Right atrium auricular region (tissue), 2 donors: ENCODE results near the gene FARP1. TPM values are rescaled to one million over a fixed set of nuclear protein-coding genes. Genes with fewer than 3 reads are reported as not detected.
A peak's percentile ranks its signal among the peaks of the same experiment; 100 is the strongest.

ENCODE experiments used
- DNase-seq: peaks from one replicate; pipeline ENCODE4 v3.0.0-alpha.2; 2019; ENCODE audit warnings: low spot score
- H3K27ac ChIP-seq, 2 donors: fragments of 200-600 bp; sonication (generic); 1 replicate in 1 of 2; 2 replicates in 1 of 2; pipeline ENCODE4 v1.5.1; 2016 to 2019
- H3K27me3 ChIP-seq, 2 donors: fragments of 200-600 bp; sonication (generic); one replicate each; pipeline versions ENCODE4 v1.5.1 to v1.6.0; 2017 to 2019
- H3K36me3 ChIP-seq: fragments of 200-600 bp; sonication (generic); one replicate; pipeline ENCODE4 v1.5.1; 2016
- H3K4me1 ChIP-seq, 2 donors: fragments of 200-600 bp; sonication (generic); one replicate each; pipeline versions ENCODE4 v1.5.1 to v1.6.0; 2017 to 2019
- H3K4me3 ChIP-seq, 2 donors: fragments of 200-600 bp; sonication (generic); 1 replicate in 1 of 2; 2 replicates in 1 of 2; pipeline ENCODE4 v1.5.1; 2017 to 2019; ENCODE audit warnings: mild to moderate bottlenecking in 1 of 2, moderate library complexity in 1 of 2
- H3K9me3 ChIP-seq, 2 donors: fragments of 200-600 bp; sonication (generic); one replicate each; pipeline ENCODE4 v1.5.1; 2019
- CTCF ChIP-seq, 2 donors: fragments of 200-600 bp; sonication (generic); IDR thresholded peaks; one replicate each; pipeline ENCODE4 v1.5.1; 2019; ENCODE audit warnings: antibody characterized with exemption in 2 of 2
- total RNA-seq, 2 donors: library from RNA; depleted of rRNA; stranded (reverse); fragments of >200 nt; gene quantifications; one replicate each; pipeline ENCODE4 v1.1.0, GENCODE V29; 2016

The FARP1 gene
- total RNA-seq, 2 donors from 2014 or later: 15.5 to 25.7 TPM

- Histone ChIP-seq H3K4me3 (no peak overlapping the region), H3K27me3 (no peaks in the 10 kb centered on the region), H3K4me1 (peaks cover 0 to 79% of the 10 kb centered on the region in 2 donors), H3K36me3 (peaks cover 10% of the 10 kb centered on the region), H3K9me3 (no peaks in the 10 kb centered on the region), H3K27ac (peak overlapping the region in 1 of 2 donors; percentile 38)
- no peak for DNase-seq
- TF ChIP-seq CTCF (IDR thresholded peaks at IDR 0.05): no peak
Observed at GRCh38 chr13:98478189-98479129, 335.6 kb downstream of the FARP1 start.

- Histone ChIP-seq H3K9me3 (no peaks in the 10 kb centered on the region), H3K4me1 (peaks cover 0 to 85% of the 10 kb centered on the region in 2 donors), H3K4me3 (no peak overlapping the region), H3K27ac (peak overlapping the region in 1 of 2 donors; percentile 37), H3K27me3 (no peaks in the 10 kb centered on the region), H3K36me3 (peaks cover 5% of the 10 kb centered on the region)
- no peak for DNase-seq
- TF ChIP-seq CTCF (IDR thresholded peaks at IDR 0.05): no peak
Observed at GRCh38 chr13:98479496-98480003, 336.7 kb downstream of the FARP1 start.

GRCh38 chr13:98480915-98481877 is 338.3 kb downstream of the FARP1 start:
- no peak for DNase-seq
- Histone ChIP-seq H3K4me3 (no peak overlapping the region), H3K36me3 (no peaks in the 10 kb centered on the region), H3K27ac (peak overlapping the region; percentile 80 to 82), H3K4me1 (peaks cover 0 to 90% of the 10 kb centered on the region in 2 donors), H3K9me3 (no peaks in the 10 kb centered on the region), H3K27me3 (no peaks in the 10 kb centered on the region)
- TF ChIP-seq CTCF (IDR thresholded peaks at IDR 0.05): no peak

- Histone ChIP-seq H3K4me3 (no peak overlapping the region), H3K27ac (peak overlapping the region; percentile 80 to 82), H3K36me3 (no peaks in the 10 kb centered on the region), H3K4me1 (peaks cover 0 to 93% of the 10 kb centered on the region in 2 donors), H3K27me3 (no peaks in the 10 kb centered on the region), H3K9me3 (no peaks in the 10 kb centered on the region)
- DNase-seq: peak; percentile 75
- peak in 1 of 2 donors; percentile 41 for TF ChIP-seq CTCF (IDR thresholded peaks at IDR 0.05)
Observed at GRCh38 chr13:98482476-98483444, 339.9 kb downstream of the FARP1 start.
